HepG2 (cell line): ENCODE measurements around the gene IGIP. TPM values are rescaled to one million over a fixed set of nuclear protein-coding genes. Genes with fewer than 3 reads are reported as not detected.

Source experiments
- ASH2L ChIP-seq: fragments of 300-600, 200-600 bp; sonication (generic); IDR thresholded peaks from 2 replicates; pipeline ENCODE4 v1.7.0; 2017; ENCODE audit warnings: low read depth, mild to moderate bottlenecking, moderate library complexity, mixed read lengths, low read length; ENCODE audit not compliant: insufficient read length
- CCAR2 ChIP-seq: fragments of 200-400 bp; formaldehyde crosslinking; optimal IDR thresholded peaks from 2 replicates; pipeline ENCODE3; 2018; ENCODE audit warnings: low read depth, mild to moderate bottlenecking, low read length, moderate library complexity
- CCDC6 ChIP-seq: sonication (generic); formaldehyde crosslinking; IDR thresholded peaks from 2 replicates; pipeline ENCODE4 v1.8.1; 2022; ENCODE audit warnings: mild to moderate bottlenecking, missing genetic modification reagents, moderate library complexity
- CHCHD3 ChIP-seq: sonication (generic); formaldehyde crosslinking; IDR thresholded peaks from 2 replicates; pipeline ENCODE4 v1.8.0; 2022; ENCODE audit warnings: mild to moderate bottlenecking, missing genetic modification reagents, moderate library complexity
- HNRNPH1 ChIP-seq: fragments of 200-400 bp; formaldehyde crosslinking; optimal IDR thresholded peaks from 2 replicates; pipeline ENCODE3; 2017; ENCODE audit warnings: mild to moderate bottlenecking, low read depth, low read length
- HNRNPLL ChIP-seq: fragments of 200-400 bp; formaldehyde crosslinking; IDR thresholded peaks from 2 replicates; pipeline ENCODE4 v1.6.1; 2017; ENCODE audit warnings: mild to moderate bottlenecking, low read depth, low read length; ENCODE audit not compliant: poor library complexity, severe bottlenecking
- MYC ChIP-seq: sonication (generic); formaldehyde crosslinking; IDR thresholded peaks from 2 replicates; pipeline ENCODE4 v1.9.0; 2021; ENCODE audit warnings: missing genetic modification reagents, borderline replicate concordance
- PHF20 ChIP-seq: sonication (generic); formaldehyde crosslinking; IDR thresholded peaks from 2 replicates; pipeline ENCODE4 v1.5.0; 2020; ENCODE audit warnings: mild to moderate bottlenecking, missing genetic modification reagents
- PHF8 ChIP-seq: sonication (generic); formaldehyde crosslinking; IDR thresholded peaks from 2 replicates; pipeline ENCODE4 v1.5.0; 2020; ENCODE audit warnings: missing genetic modification reagents
- POLR2AphosphoS2 ChIP-seq: IDR thresholded peaks from 2 replicates; pipeline ENCODE4 v1.6.1; 2011; ENCODE audit warnings: low read depth, low read length, improper control_type of control experiment
- SALL1 ChIP-seq: sonication (generic); formaldehyde crosslinking; IDR thresholded peaks from 2 replicates; pipeline ENCODE4 v1.8.0; 2022; ENCODE audit warnings: mild to moderate bottlenecking, missing genetic modification reagents
- THAP9 ChIP-seq: sonication (generic); formaldehyde crosslinking; IDR thresholded peaks from 2 replicates; pipeline ENCODE4; 2020; ENCODE audit warnings: missing genetic modification reagents, mild to moderate bottlenecking, borderline replicate concordance
- ZC3H4 ChIP-seq: sonication (generic); formaldehyde crosslinking; IDR thresholded peaks from 2 replicates; pipeline ENCODE4 v1.4.0; 2020; ENCODE audit warnings: missing genetic modification reagents, borderline replicate concordance
- ZNF142 ChIP-seq: sonication (generic); formaldehyde crosslinking; IDR thresholded peaks from 2 replicates; pipeline ENCODE4 v1.4.0; 2020; ENCODE audit warnings: missing genetic modification reagents
- ZNF253 ChIP-seq: sonication (generic); formaldehyde crosslinking; IDR thresholded peaks from 2 replicates; pipeline ENCODE4 v1.8.0; 2022; ENCODE audit warnings: mild to moderate bottlenecking, missing genetic modification reagents, borderline replicate concordance
- ZNF350 ChIP-seq: sonication (generic); formaldehyde crosslinking; IDR thresholded peaks from 2 replicates; pipeline ENCODE4 v1.4.0; 2020; ENCODE audit warnings: mild to moderate bottlenecking, low read depth, missing genetic modification reagents, borderline replicate concordance
- ZNF383 ChIP-seq: sonication (generic); formaldehyde crosslinking; IDR thresholded peaks from 2 replicates; pipeline ENCODE4 v1.4.0; 2020; ENCODE audit warnings: missing genetic modification reagents, mild to moderate bottlenecking, borderline replicate concordance
- ZNF496 ChIP-seq: sonication (generic); formaldehyde crosslinking; IDR thresholded peaks from 2 replicates; pipeline ENCODE4 v1.8.1; 2023; ENCODE audit warnings: mild to moderate bottlenecking, moderate library complexity, missing genetic modification reagents; ENCODE audit not compliant: insufficient replicate concordance
- ZNF563 ChIP-seq: sonication (generic); formaldehyde crosslinking; IDR thresholded peaks from 2 replicates; pipeline ENCODE4 v1.8.0; 2022; ENCODE audit warnings: mild to moderate bottlenecking, moderate library complexity, missing genetic modification reagents
- polyA plus RNA-seq, 8 experiments: library from polyadenylated mRNA; depleted of rRNA in 3 of 8; stranded (reverse) in 7 of 8; unstranded in 1 of 8; fragments of >200 nt; fragmentation: Illumina TruSeq in 4 of 8; extraction: Trizol in 4 of 8; gene quantifications; 2 replicates each; pipeline versions ENCODE4 v1.2.1 to v1.2.3, GENCODE V29; 2011 to 2016; ENCODE audit warnings: low read depth in 4 of 8, missing spikeins in 1 of 8, mixed read lengths in 1 of 8; ENCODE audit not compliant: insufficient read depth in 1 of 8
- total RNA-seq, 5 experiments: library from RNA; depleted of rRNA; stranded (reverse); fragments of >200 nt; fragmentation: Illumina TruSeq; extraction: Trizol; gene quantifications; 2 replicates each; pipeline ENCODE4 v1.2.3, GENCODE V29; 2016; ENCODE audit warnings: low read depth in 1 of 5

IGIP gene
- total and polyA plus RNA-seq, 2 of the 13 experiments (the other 11 are each of a cell fraction or from before 2014, with no cell fraction given): 1.7 to 2.1 TPM

GRCh38 chr5:140114341-140115185 lies 11.2 kb upstream of the IGIP start (continued):
- TF ChIP-seq ZNF383 (CRISPR knock-in tag) (no peak), POLR2AphosphoS2 (no peak), PHF20 (CRISPR knock-in tag) (0 out of 2 replicates have a peak, but pooled peaks have one; percentile 1), ZNF496 (CRISPR knock-in tag) (no peak), CCAR2 (no peak), PHF8 (CRISPR knock-in tag) (peak; percentile 81), CHCHD3 (CRISPR knock-in tag) (0 out of 2 replicates have a peak, but pooled peaks have one; percentile 45), HNRNPLL (peak; percentile 95), ZNF563 (CRISPR knock-in tag) (no peak), MYC (peak; percentile 13; the same call in 1 of the 2 replicates), ZNF142 (CRISPR knock-in tag) (no peak), CCDC6 (CRISPR knock-in tag) (peak; percentile 20; the same call in 1 of the 2 replicates), HNRNPH1 (no peak), ZNF350 (CRISPR knock-in tag) (no peak; the same call in 1 of the 2 replicates), ASH2L (peak; percentile 63), THAP9 (no peak), ZC3H4 (CRISPR knock-in tag) (no peak), SALL1 (CRISPR knock-in tag) (peak; percentile 28; the same call in 1 of the 2 replicates), ZNF253 (CRISPR knock-in tag) (no peak)
